GM23338 (cell line): ENCODE data around the gene RAD51B. TPM values are rescaled to one million over a fixed set of nuclear protein-coding genes. Genes with fewer than 3 reads are reported as not detected.

Source experiments
- ATAC-seq: fragments of 200-7000 bp; cut with Tn5 transposase; 3 replicates; pipeline ENCODE4 v1.9.1; 2020
- DNase-seq: peaks from one replicate; pipeline ENCODE4 v3.0.0-alpha.2; 2015; ENCODE audit warnings: low spot score
- H2AFZ ChIP-seq: fragments of 200-600 bp; sonication (generic); 2 replicates; pipeline ENCODE4 v1.8.0; 2016; ENCODE audit warnings: antibody characterized with exemption, mild to moderate bottlenecking, moderate library complexity
- H3F3A ChIP-seq: fragments of 200-600 bp; sonication (generic); replicated peaks from 2 replicates; pipeline ENCODE4 v1.8.0; 2017; ENCODE audit warnings: antibody characterized with exemption, mixed run types, low read depth
- H3K27ac ChIP-seq: fragments of 200-600 bp; sonication (generic); 2 replicates; pipeline ENCODE4 v1.6.1; 2016; ENCODE audit warnings: low read depth
- H3K27me3 ChIP-seq: fragments of 200-600 bp; sonication (generic); 2 replicates; pipeline ENCODE4 v1.8.0; 2016; ENCODE audit warnings: mild to moderate bottlenecking, mixed run types, moderate library complexity; ENCODE audit not compliant: insufficient read depth
- H3K36me3 ChIP-seq: fragments of 200-600 bp; sonication (generic); 2 replicates; pipeline ENCODE4 v1.8.0; 2016; ENCODE audit warnings: mild to moderate bottlenecking; ENCODE audit not compliant: insufficient read depth
- H3K4me1 ChIP-seq: fragments of 200-600 bp; sonication (generic); 2 replicates; pipeline ENCODE4 v1.8.0; 2016; ENCODE audit warnings: mild to moderate bottlenecking, moderate library complexity; ENCODE audit not compliant: insufficient read depth
- H3K4me2 ChIP-seq: fragments of 200-600 bp; sonication (generic); 2 replicates; pipeline ENCODE4 v1.7.1; 2017; ENCODE audit warnings: mixed run types
- H3K4me3 ChIP-seq: fragments of 200-600 bp; sonication (generic); 2 replicates; pipeline ENCODE4 v1.6.1; 2016; ENCODE audit warnings: mixed run types
- H3K79me2 ChIP-seq: fragments of 200-600 bp; sonication (generic); replicated peaks from 2 replicates; pipeline ENCODE4 v1.8.0; 2017; ENCODE audit warnings: mild to moderate bottlenecking; ENCODE audit not compliant: insufficient read depth
- H3K9me2 ChIP-seq: fragments of 200-600 bp; sonication (generic); 2 replicates; pipeline ENCODE4 v1.8.0; 2017; ENCODE audit not compliant: insufficient read depth
- H4K20me1 ChIP-seq: fragments of 200-600 bp; sonication (generic); replicated peaks from 2 replicates; pipeline ENCODE4 v1.8.0; 2017; ENCODE audit warnings: mild to moderate bottlenecking; ENCODE audit not compliant: insufficient read depth
- H3K27ac Mint-ChIP-seq: 2 replicates; pipeline ENCODE4 v1.8.0; 2020; ENCODE audit warnings: inconsistent platforms, mild to moderate bottlenecking, moderate library complexity, mixed read lengths
- H3K27me3 Mint-ChIP-seq: 3 replicates; pipeline ENCODE4 v1.8.0; 2022; ENCODE audit warnings: low read depth, mild to moderate bottlenecking, moderate library complexity, mixed read lengths, inconsistent platforms; ENCODE audit not compliant: insufficient read depth, poor library complexity
- H3K36me3 Mint-ChIP-seq: 3 replicates; pipeline ENCODE4 v1.8.0; 2021; ENCODE audit warnings: low read depth, mild to moderate bottlenecking, inconsistent platforms, moderate library complexity, mixed read lengths
- H3K4me1 Mint-ChIP-seq: 3 replicates; pipeline ENCODE4 v1.8.0; 2020; ENCODE audit warnings: mild to moderate bottlenecking, inconsistent platforms, mixed read lengths
- H3K4me3 Mint-ChIP-seq: 3 replicates; pipeline ENCODE4 v1.8.0; 2021; ENCODE audit warnings: moderate library complexity, mild to moderate bottlenecking, inconsistent platforms, mixed read lengths
- H3K9me3 Mint-ChIP-seq: 3 replicates; pipeline ENCODE4 v1.8.0; 2020; ENCODE audit warnings: moderate library complexity, mild to moderate bottlenecking, inconsistent platforms, mixed read lengths
- JUNB ChIP-seq: IDR thresholded peaks from one replicate; pipeline ENCODE4 v1.6.1; 2016; ENCODE audit warnings: antibody characterized with exemption; ENCODE audit not compliant: unreplicated experiment
- NANOG ChIP-seq: IDR thresholded peaks from 2 replicates; pipeline ENCODE4 v1.6.1; 2016; ENCODE audit warnings: antibody characterized with exemption, borderline replicate concordance
- POLR2AphosphoS5 ChIP-seq: IDR thresholded peaks from 2 replicates; pipeline ENCODE4 v1.6.1; 2016; ENCODE audit warnings: antibody characterized with exemption, low read depth
- STAT1 ChIP-seq: IDR thresholded peaks from one replicate; pipeline ENCODE4 v1.6.1; 2016; ENCODE audit warnings: antibody characterized with exemption; ENCODE audit not compliant: unreplicated experiment
- ZNF462 ChIP-seq: fragments of 250-450 bp; sonication (Bioruptor Pico); IDR thresholded peaks from 2 replicates; pipeline ENCODE4 v1.5.0; 2020; ENCODE audit warnings: mild to moderate bottlenecking, moderate library complexity
- polyA plus RNA-seq: library from polyadenylated mRNA; unstranded; fragments of >200 nt; fragmentation: Nextera tagmentation; extraction: Ambion mirVana; gene quantifications from 2 replicates; pipeline ENCODE4 v1.2.1, GENCODE V29; 2016
- total RNA-seq: library from RNA; depleted of rRNA; stranded (reverse); fragments of >200 nt; shearing (Covaris generic); gene quantifications from 2 replicates; pipeline ENCODE4 v1.2.3, GENCODE V29; 2014
- TF ChIP-seq, protein P1 (sequence below): IDR thresholded peaks from 2 replicates; pipeline ENCODE4 v1.6.1; 2016; ENCODE audit warnings: antibody characterized with exemption

Gene RAD51B
- total and polyA plus RNA-seq, 2 experiments from 2014 or later = 15.7 to 29.1 TPM

DNA sequence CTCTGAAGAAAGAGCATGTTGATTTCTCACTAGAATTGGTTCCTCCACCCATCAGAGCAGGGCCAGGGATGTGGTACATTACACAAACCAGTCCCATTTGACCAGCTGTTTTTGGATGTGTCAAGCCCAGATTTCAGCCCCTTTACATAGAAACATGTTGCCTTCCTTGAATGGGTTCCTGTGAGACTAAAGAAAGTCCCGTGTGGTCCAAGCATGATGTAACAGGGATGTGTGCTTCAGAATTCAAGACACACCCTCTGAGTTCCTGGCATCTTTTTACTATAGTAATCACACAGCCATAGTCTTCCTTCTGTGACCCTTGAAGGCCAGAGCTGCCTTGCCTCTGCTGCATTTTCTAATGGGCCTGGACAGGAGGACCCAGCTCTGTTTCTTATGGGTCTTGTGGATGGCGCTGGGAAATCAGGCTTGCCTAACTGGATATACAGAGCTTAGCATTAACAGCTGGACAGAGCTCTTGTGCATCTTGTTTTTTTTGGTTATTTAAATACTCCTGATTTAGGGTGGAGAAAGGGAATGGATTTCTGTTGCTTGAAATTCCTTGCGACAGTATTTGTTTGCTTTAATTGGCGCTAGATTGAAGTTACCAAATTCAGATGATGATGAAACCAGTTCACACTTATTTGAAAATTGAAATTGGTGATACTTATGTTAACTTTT is 632.3 kb downstream of the RAD51B start:
- no peak for ATAC-seq
- H3K4me3 ChIP-seq = no peak overlapping the region
- H3K4me1 Mint-ChIP-seq = peaks cover 25% of the 10 kb centered on the region
- no peak overlapping the region for H3K4me2 ChIP-seq
- no peak overlapping the region for H3K27ac Mint-ChIP-seq
- DNase-seq = no peak
- H3K27me3 ChIP-seq = no peaks in the 10 kb centered on the region
- no peaks in the 10 kb centered on the region for H3K9me2 ChIP-seq
- H2AFZ ChIP-seq = peak overlapping the region; percentile 40; the same call in 1 of the 2 replicates
- no peaks in the 10 kb centered on the region for H3K79me2 ChIP-seq
- H3K36me3 ChIP-seq = peaks cover 3% of the 10 kb centered on the region; the same call in 1 of the 2 replicates
- peaks cover 6% of the 10 kb centered on the region for H3K27me3 Mint-ChIP-seq
- peaks cover 9% of the 10 kb centered on the region for H3K9me3 Mint-ChIP-seq
- no peaks in the 10 kb centered on the region for H3F3A ChIP-seq
- no peaks in the 10 kb centered on the region for H4K20me1 ChIP-seq
- H3K4me3 Mint-ChIP-seq = no peak overlapping the region
- H3K36me3 Mint-ChIP-seq = peaks cover 8% of the 10 kb centered on the region; the same call in 2 of the 3 replicates
- TF ChIP-seq POLR2AphosphoS5 = no peak
- TF ChIP-seq NANOG = no peak
- no peak for TF ChIP-seq ZNF462
- TF ChIP-seq, protein P1, sequence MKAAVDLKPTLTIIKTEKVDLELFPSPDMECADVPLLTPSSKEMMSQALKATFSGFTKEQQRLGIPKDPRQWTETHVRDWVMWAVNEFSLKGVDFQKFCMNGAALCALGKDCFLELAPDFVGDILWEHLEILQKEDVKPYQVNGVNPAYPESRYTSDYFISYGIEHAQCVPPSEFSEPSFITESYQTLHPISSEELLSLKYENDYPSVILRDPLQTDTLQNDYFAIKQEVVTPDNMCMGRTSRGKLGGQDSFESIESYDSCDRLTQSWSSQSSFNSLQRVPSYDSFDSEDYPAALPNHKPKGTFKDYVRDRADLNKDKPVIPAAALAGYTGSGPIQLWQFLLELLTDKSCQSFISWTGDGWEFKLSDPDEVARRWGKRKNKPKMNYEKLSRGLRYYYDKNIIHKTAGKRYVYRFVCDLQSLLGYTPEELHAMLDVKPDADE = no peak
- TF ChIP-seq STAT1 = no peak
- TF ChIP-seq JUNB = no peak
- H3K4me1 ChIP-seq = peaks cover 30% of the 10 kb centered on the region
- H3K27ac ChIP-seq = no peak overlapping the region
